Right lobe of liver (tissue), 4 donors: ENCODE results near the gene NT5DC1.

Source experiments
- CTCF ChIP-seq, 4 donors: fragments of 200-600 bp in 3 of 4; fragments of 450-650 bp in 1 of 4; IDR thresholded peaks; one replicate each; pipeline versions ENCODE4 v1.5.1 to v1.8.0; 2016 to 2022; ENCODE audit warnings: antibody characterized with exemption in 4 of 4, mild to moderate bottlenecking in 2 of 4
- POLR2A ChIP-seq: fragments of 450-650 bp; IDR thresholded peaks from one replicate; pipeline ENCODE4 v1.6.1; 2017; ENCODE audit warnings: antibody characterized with exemption, mild to moderate bottlenecking
- donor health status: DM: no; HTN: no; CAD: no.
- donor health status: DM: no; HTN: no; CAD: no.
- donor health status: DM: no; HTN: yes; CAD: no.

- TF ChIP-seq CTCF (IDR thresholded peaks at IDR 0.05) (no peak), POLR2A (no peak)
Measured at GRCh38 chr6:116247285-116247684, 146.6 kb downstream of the NT5DC1 start.
